PC-3 (cell line): ENCODE data around the gene DIP2C.

ENCODE experiments used
- CTCF ChIP-seq: fragments of 300-600 bp; sonication (generic); conservative IDR thresholded peaks from 2 replicates; pipeline ENCODE4 v1.5.1; 2017; ENCODE audit warnings: antibody characterized with exemption, low read depth, mild to moderate bottlenecking, low read length
- EZH2 ChIP-seq: fragments of 300-600 bp; sonication (generic); IDR thresholded peaks from one replicate; pipeline ENCODE4 v1.6.1; 2017; ENCODE audit warnings: antibody characterized with exemption, mild to moderate bottlenecking, low read length; ENCODE audit not compliant: unreplicated experiment
- EZH2phosphoT487 ChIP-seq: fragments of 300-600 bp; sonication (generic); IDR thresholded peaks from 2 replicates; pipeline ENCODE4 v1.6.1; 2018; ENCODE audit warnings: mild to moderate bottlenecking, antibody characterized with exemption, low read length, borderline replicate concordance

- TF ChIP-seq CTCF (no peak), EZH2 (no peak), EZH2phosphoT487 (no peak)
These were observed 150.6 kb downstream of the DIP2C start for GRCh38 chr10:538895-539294.
